Thyroid gland (tissue), 4 donors: ENCODE data around the gene SOX1.

ENCODE experiments used
- CTCF ChIP-seq, 6 experiments: fragments of 200-600 bp in 3 of 6; fragments of 450-650 bp in 3 of 6; sonication (generic) in 3 of 6; IDR thresholded peaks; one replicate each; pipeline ENCODE4 v1.5.1; 2016 to 2019; ENCODE audit warnings: antibody characterized with exemption in 6 of 6, mild to moderate bottlenecking in 2 of 6, inconsistent platforms in 1 of 6, moderate library complexity in 1 of 6
- POLR2A ChIP-seq, 2 donors: fragments of 450-650 bp; IDR thresholded peaks; one replicate each; pipeline ENCODE4 v1.6.1; 2017; ENCODE audit warnings: antibody characterized with exemption in 2 of 2, mild to moderate bottlenecking in 2 of 2, moderate library complexity in 1 of 2

DNA sequence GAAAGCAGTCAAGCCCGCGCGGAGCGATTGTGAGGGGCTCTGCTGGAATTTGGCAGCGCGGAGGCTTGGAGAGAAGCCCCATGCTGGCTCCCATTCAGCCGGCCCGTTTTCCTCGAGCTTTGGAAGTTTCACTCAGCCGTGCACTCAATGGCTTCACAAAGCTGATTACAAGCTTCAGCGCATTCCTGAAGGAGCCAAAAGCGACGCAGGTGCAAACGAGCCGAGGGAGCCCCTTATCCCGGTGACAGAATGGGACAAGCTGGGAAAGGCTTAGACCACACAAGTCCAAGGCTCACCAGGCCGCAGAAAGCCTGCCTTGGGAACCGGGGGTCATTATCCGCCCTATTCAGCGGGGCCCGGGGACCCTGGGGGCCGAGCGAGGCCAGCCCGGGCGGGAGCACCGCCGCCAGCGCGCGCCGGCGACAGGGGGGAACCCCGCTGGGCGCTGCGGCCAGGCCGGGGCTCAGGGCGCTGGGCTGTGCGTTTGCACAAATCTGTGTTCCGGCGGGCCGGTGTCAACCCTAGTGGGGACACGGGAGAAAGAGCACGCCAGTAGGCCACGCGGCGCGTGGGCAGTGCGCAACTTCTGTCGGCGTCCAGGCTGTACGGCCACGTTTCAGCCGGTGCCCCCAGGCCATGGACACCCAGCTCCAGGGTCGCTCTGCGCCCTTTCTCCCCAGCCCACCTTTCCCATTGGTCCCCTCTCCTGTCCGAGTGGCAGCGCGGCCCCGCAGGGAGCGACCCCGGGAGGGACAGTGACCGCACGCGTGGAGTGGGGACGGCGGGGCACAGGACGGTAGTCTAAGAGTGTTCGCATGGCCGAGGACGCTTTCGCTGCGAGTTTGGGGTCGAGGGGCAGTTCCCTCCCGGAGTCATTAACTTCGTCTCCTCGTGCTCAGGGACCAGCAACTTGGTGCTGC lies 37.3 kb downstream of the SOX1 start:
- TF ChIP-seq CTCF (IDR thresholded peaks at IDR 0.05) (no peak), POLR2A (IDR thresholded peaks at IDR 0.05) (no peak)
